Ishikawa (cell line): Measurements from ENCODE around the gene USP6NL.

Experiments
- CREB1 ChIP-seq: IDR thresholded peaks from 2 replicates; pipeline ENCODE4 v1.6.1; 2012; ENCODE audit warnings: low read depth
- EP300 ChIP-seq: IDR thresholded peaks from 2 replicates; pipeline ENCODE4 v1.6.1; 2012; ENCODE audit warnings: borderline replicate concordance
- FOXM1 ChIP-seq: IDR thresholded peaks from 2 replicates; pipeline ENCODE4 v1.6.1; 2012; ENCODE audit warnings: low read depth, borderline replicate concordance
- NFIC ChIP-seq: IDR thresholded peaks from 2 replicates; pipeline ENCODE4 v1.6.1; 2012
- ZBTB7A ChIP-seq: IDR thresholded peaks from 2 replicates; pipeline ENCODE4 v1.6.1; 2012; ENCODE audit warnings: low read depth
- TF ChIP-seq, protein P1 (sequence below): IDR thresholded peaks from 2 replicates; pipeline ENCODE4 v1.6.1; 2012

DNA sequence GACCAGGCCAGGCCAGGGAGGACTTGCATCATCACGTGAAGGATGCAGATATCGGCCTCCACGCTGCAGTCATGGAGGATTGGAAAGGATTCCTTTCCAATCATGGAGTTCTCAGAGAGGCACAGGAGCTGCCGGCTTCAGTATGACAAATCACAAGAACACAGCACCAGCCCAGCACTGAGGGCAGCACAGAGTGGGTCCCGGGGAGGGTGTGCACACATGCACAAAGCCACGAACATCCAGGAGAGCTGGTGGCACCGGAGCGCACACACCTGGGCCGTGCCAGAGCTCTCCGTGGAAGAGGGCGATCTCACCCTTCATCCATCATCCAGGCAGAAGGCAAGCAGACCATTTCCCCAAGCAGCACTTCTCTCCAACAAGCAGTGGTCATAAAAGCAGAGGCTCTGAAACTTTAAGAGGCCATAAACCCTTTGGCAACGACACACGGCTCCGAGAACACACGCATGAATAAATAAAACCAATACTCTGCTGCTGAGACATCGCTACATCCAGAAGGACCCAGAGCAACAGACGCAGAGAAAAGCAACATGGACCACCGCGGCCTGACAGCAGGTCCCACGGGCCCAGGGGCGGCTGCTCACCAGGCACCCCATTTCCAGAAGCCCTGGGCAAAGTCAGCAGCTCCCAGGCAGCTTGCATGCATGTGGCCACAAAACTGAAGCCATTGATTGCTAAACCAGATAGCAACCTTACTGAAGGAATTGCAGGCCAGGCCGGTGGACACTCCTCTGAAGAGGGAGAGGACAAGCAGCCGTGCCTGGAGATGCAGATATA lies 180.8 kb downstream of the USP6NL start:
- TF ChIP-seq FOXM1, result no peak
- TF ChIP-seq, protein P1, sequence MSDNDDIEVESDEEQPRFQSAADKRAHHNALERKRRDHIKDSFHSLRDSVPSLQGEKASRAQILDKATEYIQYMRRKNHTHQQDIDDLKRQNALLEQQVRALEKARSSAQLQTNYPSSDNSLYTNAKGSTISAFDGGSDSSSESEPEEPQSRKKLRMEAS, result no peak
- no peak for TF ChIP-seq ZBTB7A
- no peak for TF ChIP-seq EP300
- no peak for TF ChIP-seq NFIC
- no peak for TF ChIP-seq CREB1
